Lung (tissue), 13 donors: ENCODE data around the gene BRD7. TPM values are rescaled to one million over a fixed set of nuclear protein-coding genes. Genes with fewer than 3 reads are reported as not detected.

ENCODE experiments used
- ATAC-seq: fragments of 200-7000 bp; cut with Tn5 transposase; one replicate; pipeline ENCODE4 v1.9.1; 2020; ENCODE audit warnings: moderate number of reproducible peaks; ENCODE audit not compliant: insufficient read depth, low FRiP score
- DNase-seq, 3 donors: peaks; one replicate each; pipeline ENCODE4 v3.0.0-alpha.2; 2013 to 2017
- H3K27ac ChIP-seq, 2 donors: one replicate each; pipeline ENCODE4 v1.5.1; 2013; ENCODE audit warnings: mild to moderate bottlenecking in 2 of 2, moderate library complexity in 2 of 2, control low read depth in 1 of 2, inconsistent platforms in 1 of 2, low read depth in 1 of 2, low read length in 1 of 2
- H3K27me3 ChIP-seq, 3 donors: one replicate each; pipeline ENCODE4 v1.5.1; 2013; ENCODE audit warnings: low read length in 2 of 3; ENCODE audit not compliant: control insufficient read depth in 3 of 3, insufficient read depth in 3 of 3
- H3K36me3 ChIP-seq, 4 donors: one replicate each; pipeline ENCODE4 v1.5.1; 2013; ENCODE audit warnings: low read length in 4 of 4, mild to moderate bottlenecking in 1 of 4, moderate library complexity in 1 of 4; ENCODE audit not compliant: control insufficient read depth in 4 of 4, insufficient read depth in 4 of 4
- H3K4me1 ChIP-seq, 5 donors: one replicate each; pipeline ENCODE4 v1.5.1; 2013; ENCODE audit warnings: low read length in 5 of 5, mild to moderate bottlenecking in 2 of 5, moderate library complexity in 1 of 5; ENCODE audit not compliant: control insufficient read depth in 5 of 5, insufficient read depth in 5 of 5
- H3K4me3 ChIP-seq: one replicate; pipeline ENCODE4 v1.5.1; 2013; ENCODE audit warnings: mild to moderate bottlenecking, control low read depth, moderate library complexity
- H3K9ac ChIP-seq, 2 donors: one replicate each; pipeline ENCODE4 v1.5.1; 2013; ENCODE audit warnings: low read length in 2 of 2, control low read depth in 1 of 2; ENCODE audit not compliant: insufficient read depth in 1 of 2
- H3K9me3 ChIP-seq, 4 donors: one replicate each; pipeline ENCODE4 v1.5.1; 2013; ENCODE audit warnings: low read length in 3 of 4, mild to moderate bottlenecking in 1 of 4, moderate library complexity in 1 of 4; ENCODE audit not compliant: control insufficient read depth in 4 of 4, insufficient read depth in 3 of 4
- CTCF ChIP-seq: IDR thresholded peaks from 2 replicates; pipeline ENCODE4 v1.5.1; 2012; ENCODE audit warnings: mild to moderate bottlenecking; ENCODE audit errors: control extremely low read depth, extremely low read depth
- WGBS, 2 donors: extraction: QIAGEN DNeasy Blood & Tissue Kit; methylation state at CpG; one replicate each; pipeline ENCODE4 v1.1.7; 2013; 5-methylcytosine and 5-hydroxymethylcytosine counted together
- polyA plus RNA-seq, 2 donors: library from polyadenylated mRNA; stranded (reverse); fragments of 200-250 nt; gene quantifications; one replicate each; pipeline ENCODE4 v1.2.1, GENCODE V29; 2013
- small RNA-seq: library from RNA; depleted of rRNA; stranded (forward); fragments of <200 nt; gene quantifications from one replicate; pipeline ENCODE3, GENCODE V24; 2014; ENCODE audit warnings: low replicate concordance
- total RNA-seq, 2 donors: library from RNA; depleted of rRNA in 1 of 2; stranded (reverse); fragments of >200 nt in 1 of 2; gene quantifications; one replicate each; pipeline ENCODE4 v1.2.1, GENCODE V29; 2014 to 2021
- donor health status: control.
- donor health status: control.
- donor health status: Bipolar disorder and iron deficiency.
- donor health status: healthy.
- donor health status: DM: yes; HTN: yes; CAD: no.

Gene BRD7
- total and polyA plus RNA-seq, 4 donors, result 33.9 to 54.6 (median 53.5) TPM

GRCh38 chr16:50267151-50267631, 101.6 kb downstream of the BRD7 start:
- no peak overlapping the region for H3K4me3 ChIP-seq
- peaks cover 0 to 2% (median 0%) of the 10 kb centered on the region in 4 donors for H3K9me3 ChIP-seq
- peaks cover 0 to 18% (median 9%) of the 10 kb centered on the region in 5 donors for H3K4me1 ChIP-seq
- H3K27ac ChIP-seq, result peak overlapping the region in 1 of 2 donors; percentile 63
- DNase-seq (no peak), ATAC-seq (no peak)
- H3K36me3 ChIP-seq, result no peaks in the 10 kb centered on the region
- WGBS, 2 donors, result 68 to 71% methylated on average over 8 of the region's 8 CpGs
- no peaks in the 10 kb centered on the region for H3K27me3 ChIP-seq
- no peak for TF ChIP-seq CTCF
- no peak overlapping the region for H3K9ac ChIP-seq

GRCh38 chr16:50266337-50267091, 102.3 kb downstream of the BRD7 start, which contains the start of gene ADCY7:
Gene ADCY7 (plus strand): TSS chr16:50266551. CDS start chr16:50288180, 21,629 bp downstream.
- no peaks in the 10 kb centered on the region for H3K36me3 ChIP-seq
- H3K27me3 ChIP-seq, result no peaks in the 10 kb centered on the region
- TF ChIP-seq CTCF, result no peak
- DNase-seq, result peak; percentile 68 to 78 (median 68)
- H3K4me1 ChIP-seq, result peaks cover 0 to 21% (median 8%) of the 10 kb centered on the region in 5 donors
- peak; percentile 79 for ATAC-seq
- no peak within 1 kb of the TSS for H3K9ac ChIP-seq
- 10 to 19% methylated on average over 25 of the region's 25 CpGs for whole genome bisulfite sequencing, 2 donors
- H3K4me3 ChIP-seq, result no peak within 1 kb of the TSS
- H3K9me3 ChIP-seq, result peaks cover 0 to 2% (median 0%) of the 10 kb centered on the region in 4 donors
- H3K27ac ChIP-seq, result peak within 1 kb of the TSS in 1 of 2 donors; percentile 81

Small RNA genes within 50 kb of the gene (small RNA-seq; reads per million reads assigned to genes)
- gene MIR6771, result not detected

Other genes with a start within 250 kb of the BRD7 start
- gene TENT4B, start 215.7 kb downstream of the BRD7 start, total RNA-seq, result 10 to 100 TPM; 12.4 to 16.3 TPM
- gene TENT4B, start 215.7 kb downstream of the BRD7 start, polyA plus RNA-seq, result 1 to 10 TPM; 4.3 to 4.4 TPM
- 100 to 1,000 TPM in 1 of 2 donors, 10 to 100 TPM in 1; 34.4 to 105 TPM for gene ADCY7, start 102.4 kb downstream of the BRD7 start, total RNA-seq
- 10 to 100 TPM; 20.9 to 42.6 TPM for gene ADCY7, start 102.4 kb downstream of the BRD7 start, polyA plus RNA-seq
- gene NKD1, start 179.4 kb upstream of the BRD7 start, total RNA-seq, result 10 to 100 TPM; 12.6 to 14.1 TPM
- 1 to 10 TPM; 2.3 to 3.3 TPM for gene NKD1, start 179.4 kb upstream of the BRD7 start, polyA plus RNA-seq